Stimulated activated CD8-positive, alpha-beta memory T cell treated with anti-CD3 and anti-CD28 coated beads, Interleukin-7, amount 100 ng/mL, for 24 hours (primary cell): ENCODE data around the gene F5.
"Not testable (repeated sequence)": the region's sequence is repeated elsewhere in the genome, so short reads cannot be mapped to it uniquely, and the experiment has no call there.

ENCODE experiments used
- DNase-seq: peaks from one replicate; pipeline ENCODE4 v3.0.0-alpha.2; 2020; ENCODE audit warnings: low read depth

F5 gene

GRCh38 chr1:169508432-169509338, 77.6 kb downstream of the F5 start:
- no peak for DNase-seq

- no peak for DNase-seq
Observed at GRCh38 chr1:169507413-169507812, 78.9 kb downstream of the F5 start.

DNA sequence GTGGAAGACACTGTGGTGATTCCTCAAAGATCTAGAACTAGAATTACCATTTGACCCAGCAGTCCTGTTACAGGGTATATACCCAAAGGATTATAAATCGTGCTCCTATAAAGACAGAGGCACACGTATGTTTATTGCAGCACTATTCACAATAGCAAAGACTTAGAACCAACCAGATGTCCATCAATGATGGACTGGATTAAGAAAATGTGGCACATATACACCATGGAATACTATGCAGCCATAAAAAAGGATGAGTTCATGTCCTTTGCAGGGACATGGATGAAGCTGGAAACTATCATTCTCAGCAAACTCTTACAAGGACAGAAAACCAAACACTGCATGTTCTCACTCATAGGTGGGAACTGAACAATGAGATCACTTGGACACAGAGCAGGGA, 82.7 kb downstream of the F5 start:
- not testable (repeated sequence) for DNase-seq

GRCh38 chr1:169499807-169500206, 86.5 kb downstream of the F5 start:
- no peak for DNase-seq

DNA sequence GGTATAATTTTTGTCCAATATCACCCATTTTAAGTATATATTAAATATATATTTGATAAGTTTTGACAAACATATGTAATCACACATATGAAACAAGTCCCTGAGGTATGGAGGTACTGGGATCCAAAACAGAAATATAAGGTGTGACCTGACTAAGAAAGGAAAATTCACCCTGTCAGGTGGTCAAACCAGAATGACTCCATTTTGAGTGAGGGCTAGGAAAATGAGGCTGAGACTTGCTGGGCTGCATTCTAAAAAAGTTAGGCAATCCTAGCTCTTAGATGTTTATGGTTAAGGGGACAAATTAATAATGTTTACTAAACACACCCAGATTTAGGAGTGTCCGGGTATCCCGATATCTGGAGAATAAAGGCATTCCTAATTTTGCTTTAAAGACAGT, 89.0 kb downstream of the F5 start:
- DNase-seq: no peak

GRCh38 chr1:169495916-169496315, 90.4 kb downstream of the F5 start:
- DNase-seq: no peak

GRCh38 chr1:169495046-169495775, 91.1 kb downstream of the F5 start:
- no peak for DNase-seq

DNA sequence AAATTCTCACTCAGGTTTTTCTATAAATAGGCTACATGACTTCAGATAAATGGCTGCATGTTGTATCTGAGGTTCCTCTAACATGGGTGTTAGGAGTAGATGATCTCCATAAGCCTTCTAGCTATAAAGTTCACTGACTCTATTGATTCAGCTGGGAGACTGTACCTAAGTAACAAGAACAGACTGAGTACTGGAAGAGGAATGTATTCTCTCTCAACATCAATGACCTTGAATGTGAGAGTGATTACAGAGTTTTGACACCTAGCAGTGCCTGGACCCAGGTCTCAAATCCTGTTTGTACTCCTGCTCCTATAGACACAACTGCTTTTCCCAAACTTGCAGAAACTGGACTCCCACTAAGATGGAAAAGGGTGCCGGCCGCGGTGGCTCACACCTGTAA, 91.9 kb downstream of the F5 start:
- no peak for DNase-seq

DNA sequence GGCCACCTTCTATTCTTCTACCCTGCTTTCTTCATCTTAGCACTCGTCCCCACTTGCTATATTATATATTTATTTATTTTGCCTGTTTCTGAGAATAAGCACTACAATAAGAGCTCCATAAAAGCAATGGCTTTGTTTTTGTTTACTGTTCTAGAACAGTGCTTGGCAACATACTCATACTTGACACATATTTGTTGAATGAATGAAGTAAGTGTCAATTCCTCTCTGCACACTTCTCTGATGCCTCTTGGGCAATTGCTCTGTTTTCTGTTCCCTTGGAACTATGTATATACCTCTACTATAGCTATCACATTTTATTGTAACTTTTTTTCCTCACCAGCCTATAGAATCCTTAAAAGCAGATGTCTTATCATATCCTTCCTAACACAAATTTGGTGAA, 93.0 kb downstream of the F5 start:
- DNase-seq: no peak

GRCh38 chr1:169491845-169492281, 94.4 kb downstream of the F5 start:
- DNase-seq: no peak

- no peak for DNase-seq
Observed at GRCh38 chr1:169488157-169488556, 98.1 kb downstream of the F5 start.

DNA sequence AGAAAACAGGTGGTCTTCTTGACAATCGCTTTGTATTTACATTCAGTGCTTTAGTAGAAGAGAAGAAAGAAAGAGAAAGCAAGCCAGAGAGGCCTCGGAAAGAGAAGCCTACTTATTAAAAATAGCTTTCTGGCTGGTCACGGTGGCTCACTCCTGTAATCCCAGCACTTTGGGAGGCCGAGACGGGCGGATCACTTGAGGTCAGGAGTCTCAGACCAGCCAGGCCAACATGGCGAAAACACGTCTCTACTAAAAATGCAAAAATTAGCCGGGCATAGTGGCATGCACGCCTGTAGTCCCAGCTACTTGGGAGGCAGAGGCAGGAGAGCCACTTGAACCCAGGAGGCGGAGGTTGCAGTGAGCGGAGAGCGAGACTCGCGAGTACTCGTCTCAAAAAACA, 98.7 kb downstream of the F5 start:
- no peak for DNase-seq

DNA sequence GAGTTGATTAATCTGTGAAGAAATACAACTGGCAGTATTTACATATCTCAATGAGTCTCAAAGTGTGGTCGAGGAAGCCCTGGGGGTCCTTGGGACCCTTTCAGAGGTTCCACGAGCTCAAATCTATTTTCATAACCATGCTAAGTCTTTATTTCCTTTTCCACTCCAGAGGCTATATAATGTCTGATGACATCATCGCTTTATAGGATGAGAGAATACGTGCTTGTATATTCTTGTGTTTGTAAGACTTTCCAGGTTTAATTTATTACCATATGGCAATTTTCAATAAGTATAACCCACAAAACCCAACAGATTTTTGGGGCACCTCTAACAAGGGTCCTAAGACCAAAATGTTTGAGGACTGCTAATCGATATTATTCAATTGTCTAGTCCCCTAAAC, 99.1 kb downstream of the F5 start:
- DNase-seq: no peak

DNA sequence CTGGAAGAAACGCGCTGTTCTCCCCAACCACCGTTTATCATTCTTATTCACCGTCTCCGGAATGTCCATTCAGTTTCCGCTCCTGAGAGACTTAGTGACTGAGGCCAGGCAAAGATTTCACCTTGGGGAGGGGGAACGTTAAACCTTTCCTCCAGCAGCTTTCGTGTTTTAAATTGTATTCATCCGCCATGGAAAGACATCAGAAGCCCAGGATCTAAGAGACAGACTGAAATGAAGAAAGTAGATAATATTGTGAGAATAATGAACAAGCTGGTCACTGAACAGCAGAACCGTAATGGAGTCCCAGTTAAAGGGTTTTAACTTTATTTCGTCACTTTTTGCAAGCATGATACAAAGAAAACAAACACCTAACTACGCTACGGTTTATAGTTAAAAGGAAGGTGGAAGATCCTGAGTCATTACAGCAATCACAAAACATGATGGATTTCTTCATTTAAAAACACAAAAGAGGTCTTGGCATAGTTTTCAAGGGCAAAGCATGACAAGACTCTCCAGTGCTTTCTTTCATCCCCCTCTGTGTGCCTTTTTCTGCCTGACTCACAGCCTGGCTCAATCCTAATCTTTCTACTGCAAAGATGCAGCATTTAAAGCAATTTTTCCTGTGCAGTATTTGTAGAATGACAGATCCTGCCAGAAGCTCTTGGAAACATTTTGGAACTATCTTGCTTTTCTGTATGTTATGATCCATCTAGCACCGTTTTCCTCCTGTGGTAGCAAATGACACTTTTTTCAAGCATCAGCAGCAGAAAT, 99.8 kb downstream of the F5 start:
- no peak for DNase-seq

DNA sequence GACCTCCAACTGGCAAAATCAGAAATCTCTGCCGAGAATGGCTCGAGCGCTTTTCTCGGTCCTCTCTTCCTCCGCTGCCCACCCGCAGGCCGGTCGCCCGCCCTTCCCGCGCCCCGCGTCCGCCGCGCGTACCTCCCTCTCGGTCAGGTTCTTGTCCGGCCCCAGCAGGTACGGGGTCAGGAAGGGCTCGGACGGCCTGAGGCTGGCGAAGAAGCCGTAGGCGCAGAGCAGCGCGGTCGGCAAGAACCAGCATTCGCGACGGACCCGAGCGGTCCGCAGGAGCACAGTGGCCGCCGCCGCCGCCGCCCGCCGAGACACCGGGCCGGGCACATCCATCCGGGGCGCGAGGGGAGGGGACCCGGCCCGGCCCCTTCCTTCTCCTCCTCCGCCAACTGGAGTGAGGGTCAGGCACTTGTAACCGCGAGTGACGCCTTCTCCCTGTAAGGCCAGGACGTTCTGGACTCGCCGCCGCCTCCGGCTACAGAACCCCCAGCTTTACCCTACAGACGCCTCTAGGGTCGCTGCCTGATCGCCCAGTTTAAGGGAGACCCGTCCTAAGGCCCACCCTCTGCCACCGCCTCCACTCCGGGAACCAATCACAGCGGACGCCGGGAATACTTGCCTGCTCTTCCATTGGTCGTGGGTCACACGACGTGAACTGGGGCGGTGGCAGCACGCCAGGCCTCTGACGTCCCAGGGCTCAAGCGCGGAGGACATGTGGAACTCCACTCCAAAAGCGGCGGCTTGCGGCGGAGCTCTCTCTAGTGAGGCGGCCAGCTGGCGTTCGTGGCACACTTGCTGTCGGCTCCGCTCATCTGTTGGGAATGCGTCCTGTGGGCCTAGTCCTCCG, 100.6 kb downstream of the F5 start, which contains the start of gene SLC19A2:
SLC19A2 (minus strand) TSS at position 514 of the 850 bp plus-strand sequence; CDS start at position 336, 178 bp downstream.
- DNase-seq: peak; percentile 85

DNA sequence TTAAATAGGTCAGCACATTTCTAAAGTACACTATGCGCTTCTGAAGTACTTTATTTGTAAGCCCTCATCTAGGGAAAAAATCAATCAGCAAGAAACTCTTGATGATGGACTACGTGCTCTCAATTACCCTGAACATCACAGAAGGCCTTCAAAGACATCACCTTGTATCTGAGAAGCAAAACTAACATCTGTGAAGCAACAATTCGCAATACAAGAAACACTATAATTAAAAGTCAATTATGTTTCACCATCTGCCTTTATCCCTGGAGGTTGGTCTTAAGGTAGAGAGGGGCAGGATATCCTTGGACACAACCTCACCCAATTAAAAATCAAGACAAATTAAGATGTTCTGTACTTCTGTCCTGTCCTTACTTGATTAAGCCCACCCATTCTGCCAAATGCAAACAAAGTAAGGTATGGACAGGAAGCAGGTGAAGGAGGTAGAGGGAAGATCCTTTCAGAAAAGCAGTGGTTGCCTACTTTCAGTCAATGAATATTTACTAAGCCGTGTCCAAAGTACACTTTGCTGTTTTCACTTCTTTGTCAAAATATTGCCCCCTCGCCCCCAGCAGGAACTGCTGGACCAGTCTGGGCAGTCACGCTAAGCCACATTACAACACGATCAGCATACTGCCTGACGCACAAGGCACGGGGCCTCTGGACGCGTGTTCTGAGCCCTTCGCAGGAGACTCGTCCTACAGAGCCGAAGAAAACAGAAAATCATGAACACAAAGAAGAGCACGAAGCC, 101.4 kb downstream of the F5 start:
- no peak for DNase-seq

- no peak for DNase-seq
Observed at GRCh38 chr1:169484101-169484500, 102.2 kb downstream of the F5 start.

DNA sequence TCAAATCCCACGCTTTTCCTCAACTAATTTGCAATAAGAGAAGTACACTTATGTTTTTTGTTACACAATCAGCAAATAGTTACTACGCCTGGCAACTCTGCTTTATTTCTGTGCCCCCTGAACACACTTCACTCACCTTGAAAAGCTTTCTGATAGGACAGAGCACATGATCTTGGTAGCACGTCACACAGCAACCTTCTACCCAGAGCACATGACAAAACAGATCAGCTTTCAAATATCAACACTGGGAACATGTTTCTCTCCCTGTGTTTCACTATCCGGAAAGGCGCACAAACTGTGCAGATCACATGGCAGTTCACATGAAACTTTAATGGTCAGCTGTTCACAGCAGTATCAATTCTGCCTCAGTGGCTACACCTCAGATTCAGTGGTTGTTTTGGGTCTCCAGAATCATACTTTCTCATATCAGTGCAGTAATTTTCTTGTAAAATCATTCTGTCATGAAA, 102.7 kb downstream of the F5 start:
- DNase-seq: no peak

DNA sequence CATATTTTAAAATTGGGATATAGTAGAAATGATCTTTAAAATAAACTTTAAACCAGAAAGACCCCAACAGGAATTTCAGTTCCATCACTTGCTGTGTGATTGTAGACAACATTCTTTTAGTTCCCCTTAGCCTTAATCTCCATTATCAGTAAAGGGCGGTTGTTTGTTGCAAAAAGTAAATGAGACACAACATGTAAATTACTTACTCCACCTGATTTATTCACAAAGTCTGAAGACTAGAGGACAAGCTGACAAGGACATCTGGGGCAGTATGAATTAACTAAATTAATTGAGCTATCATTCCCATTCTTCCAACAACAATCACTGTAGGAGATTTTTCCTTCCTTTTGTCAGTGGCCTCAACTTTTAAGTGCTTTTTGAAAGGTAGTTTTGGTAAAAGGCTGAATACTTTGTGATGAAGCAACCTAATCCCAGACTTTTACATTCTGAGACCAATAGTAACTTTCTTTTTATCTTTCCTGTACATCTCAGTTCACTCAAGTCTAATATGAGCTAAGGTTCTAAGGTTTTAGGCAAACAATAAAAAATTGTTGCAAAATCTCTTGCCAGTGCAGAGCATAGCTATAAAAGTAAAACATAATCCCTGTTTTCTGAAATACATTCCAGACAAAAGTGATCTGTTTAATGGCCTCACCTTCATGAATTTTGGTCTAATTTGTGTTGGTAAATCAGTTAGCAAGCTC, 106.8 kb downstream of the F5 start:
- DNase-seq: no peak

DNA sequence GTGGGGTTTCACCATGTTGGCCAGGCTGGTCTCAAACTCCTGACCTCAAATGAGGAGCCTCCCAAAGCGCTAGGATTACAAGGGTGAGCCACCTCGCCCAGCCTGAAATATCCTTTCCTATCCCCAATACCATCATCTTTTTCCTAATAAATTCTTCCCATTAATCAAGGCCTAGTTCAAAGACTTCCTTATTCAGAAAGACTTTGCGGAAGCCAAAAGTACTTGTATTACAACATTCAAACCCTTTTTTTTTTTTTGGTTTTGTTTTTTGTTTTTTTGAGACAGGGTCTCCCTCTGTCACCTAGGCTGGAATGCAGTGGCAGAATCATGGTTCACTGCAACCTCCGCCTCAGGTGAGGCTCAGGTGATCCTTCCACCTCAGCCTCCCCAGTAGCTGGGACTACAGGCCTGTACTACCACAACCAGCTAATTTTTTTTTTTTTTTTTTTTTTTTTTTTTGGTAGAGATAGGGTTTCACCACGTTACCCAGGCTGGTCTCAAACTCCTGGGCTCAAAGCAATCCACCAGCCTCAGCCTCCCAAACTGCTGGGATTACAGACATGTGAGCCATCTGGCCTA, 108.1 kb downstream of the F5 start:
- no peak for DNase-seq
